Mesendoderm (in vitro differentiated cells): Measurements from ENCODE around the gene NFASC.

ENCODE experiments used
- DNase-seq: peaks from one replicate; pipeline ENCODE4 v3.0.0; 2013
- H2AK5ac ChIP-seq: 2 replicates; pipeline ENCODE4 v1.6.1; 2013; ENCODE audit warnings: low read length, inconsistent platforms
- H2BK120ac ChIP-seq: 2 replicates; pipeline ENCODE4 v1.6.1; 2013; ENCODE audit warnings: low read depth, mild to moderate bottlenecking, low read length, moderate library complexity, mixed read lengths
- H2BK15ac ChIP-seq: replicated peaks from 2 replicates; pipeline ENCODE4 v1.6.1; 2013; ENCODE audit warnings: low read depth, mild to moderate bottlenecking, moderate library complexity
- H2BK5ac ChIP-seq: 2 replicates; pipeline ENCODE4 v1.6.1; 2013; ENCODE audit warnings: low read length, inconsistent platforms
- H3K18ac ChIP-seq: 2 replicates; pipeline ENCODE4 v1.6.1; 2013; ENCODE audit warnings: mild to moderate bottlenecking, low read length, mixed read lengths
- H3K23ac ChIP-seq: one replicate; pipeline ENCODE4 v1.6.1; 2013; ENCODE audit warnings: low read length
- H3K27ac ChIP-seq: 2 replicates; pipeline ENCODE4 v1.5.1; 2013; ENCODE audit warnings: low read depth, mild to moderate bottlenecking, inconsistent platforms, low read length, moderate library complexity
- H3K27me3 ChIP-seq: 2 replicates; pipeline ENCODE4 v1.6.1; 2013; ENCODE audit warnings: low read length, control low read depth, mild to moderate bottlenecking, inconsistent platforms; ENCODE audit not compliant: insufficient read depth, poor library complexity
- H3K36me3 ChIP-seq: 2 replicates; pipeline ENCODE4 v1.6.1; 2013; ENCODE audit warnings: low read length, inconsistent platforms; ENCODE audit not compliant: control insufficient read depth, insufficient read depth
- H3K4ac ChIP-seq: one replicate; pipeline ENCODE4 v1.6.1; 2013; ENCODE audit warnings: low read depth, mild to moderate bottlenecking, low read length, moderate library complexity
- H3K4me1 ChIP-seq: 2 replicates; pipeline ENCODE4 v1.6.1; 2013; ENCODE audit warnings: low read depth, low read length, inconsistent platforms; ENCODE audit not compliant: control insufficient read depth
- H3K4me2 ChIP-seq: 2 replicates; pipeline ENCODE4 v1.6.1; 2013; ENCODE audit warnings: low read length
- H3K4me3 ChIP-seq: 2 replicates; pipeline ENCODE4 v1.5.1; 2013; ENCODE audit warnings: mild to moderate bottlenecking, low read length
- H3K56ac ChIP-seq: one replicate; pipeline ENCODE4 v1.6.1; 2013; ENCODE audit warnings: low read length
- H3K79me1 ChIP-seq: 2 replicates; pipeline ENCODE4 v1.6.1; 2013; ENCODE audit warnings: low read length, inconsistent platforms
- H3K79me2 ChIP-seq: 2 replicates; pipeline ENCODE4 v1.6.1; 2013; ENCODE audit warnings: mild to moderate bottlenecking, low read length; ENCODE audit not compliant: control insufficient read depth, insufficient read depth
- H3K9ac ChIP-seq: 2 replicates; pipeline ENCODE4 v1.6.1; 2013; ENCODE audit warnings: low read length, inconsistent platforms
- H4K5ac ChIP-seq: one replicate; pipeline ENCODE4 v1.6.1; 2013; ENCODE audit warnings: low read length
- H4K8ac ChIP-seq: one replicate; pipeline ENCODE4 v1.6.1; 2013; ENCODE audit warnings: low read depth, mild to moderate bottlenecking, control low read depth, low read length, moderate library complexity
- WGBS: extraction: QIAGEN DNeasy Blood & Tissue Kit; methylation state at CpG from one replicate; pipeline ENCODE4 v1.1.7; 2013; ENCODE audit warnings: low lambda C conversion rate, missing lambda C conversion rate; ENCODE audit not compliant: insufficient coverage; ENCODE audit errors: extremely low coverage; 5-methylcytosine and 5-hydroxymethylcytosine counted together

NFASC gene

GRCh38 chr1:204946640-204947039, 76.0 kb downstream of the NFASC start:
- no peak overlapping the region for H3K4me3 ChIP-seq
- no CpG with 5 or more reads among the region's 9 CpGs for WGBS
- no peak overlapping the region for H3K27ac ChIP-seq
- no peak overlapping the region for H2BK5ac ChIP-seq
- H3K79me2 ChIP-seq = no peaks in the 10 kb centered on the region
- no peak overlapping the region for H3K4me2 ChIP-seq
- no peak overlapping the region for H2BK15ac ChIP-seq
- H3K79me1 ChIP-seq = no peaks in the 10 kb centered on the region
- no peak overlapping the region for H4K5ac ChIP-seq
- H3K18ac ChIP-seq = no peak overlapping the region
- H3K23ac ChIP-seq = no peak overlapping the region
- no peak overlapping the region for H2AK5ac ChIP-seq
- H2BK120ac ChIP-seq = no peak overlapping the region
- no peaks in the 10 kb centered on the region for H3K27me3 ChIP-seq
- no peaks in the 10 kb centered on the region for H3K36me3 ChIP-seq
- no peak overlapping the region for H3K56ac ChIP-seq
- no peak overlapping the region for H4K8ac ChIP-seq
- H3K4ac ChIP-seq = no peak overlapping the region
- no peak for DNase-seq
- H3K9ac ChIP-seq = no peak overlapping the region
- H3K4me1 ChIP-seq = peaks cover 4% of the 10 kb centered on the region

- H3K23ac ChIP-seq = no peak overlapping the region
- WGBS = no CpG with 5 or more reads among the region's 8 CpGs
- H2AK5ac ChIP-seq = no peak overlapping the region
- H3K27ac ChIP-seq = no peak overlapping the region
- H3K4me3 ChIP-seq = no peak overlapping the region
- H3K4me1 ChIP-seq = peaks cover 4% of the 10 kb centered on the region
- H3K56ac ChIP-seq = no peak overlapping the region
- no peak overlapping the region for H2BK5ac ChIP-seq
- H3K79me2 ChIP-seq = no peaks in the 10 kb centered on the region
- H3K18ac ChIP-seq = no peak overlapping the region
- H3K4me2 ChIP-seq = no peak overlapping the region
- H3K4ac ChIP-seq = no peak overlapping the region
- H4K5ac ChIP-seq = no peak overlapping the region
- DNase-seq = no peak
- no peak overlapping the region for H2BK15ac ChIP-seq
- H3K9ac ChIP-seq = no peak overlapping the region
- H3K27me3 ChIP-seq = no peaks in the 10 kb centered on the region
- no peaks in the 10 kb centered on the region for H3K79me1 ChIP-seq
- H3K36me3 ChIP-seq = no peaks in the 10 kb centered on the region
- no peak overlapping the region for H2BK120ac ChIP-seq
- no peak overlapping the region for H4K8ac ChIP-seq
These were observed 76.7 kb downstream of the NFASC start for GRCh38 chr1:204947338-204947737.

- peaks cover 4% of the 10 kb centered on the region for H3K4me1 ChIP-seq
- DNase-seq = no peak
- H2BK120ac ChIP-seq = no peak overlapping the region
- H2BK5ac ChIP-seq = no peak overlapping the region
- H3K4me2 ChIP-seq = no peak overlapping the region
- H3K4me3 ChIP-seq = no peak overlapping the region
- no peak overlapping the region for H3K27ac ChIP-seq
- H3K9ac ChIP-seq = no peak overlapping the region
- no peak overlapping the region for H3K4ac ChIP-seq
- H3K79me1 ChIP-seq = no peaks in the 10 kb centered on the region
- H3K56ac ChIP-seq = no peak overlapping the region
- no peaks in the 10 kb centered on the region for H3K27me3 ChIP-seq
- H4K5ac ChIP-seq = no peak overlapping the region
- 100% methylated on average over 1 of the region's 6 CpGs for WGBS
- no peak overlapping the region for H3K23ac ChIP-seq
- H3K79me2 ChIP-seq = no peaks in the 10 kb centered on the region
- H2AK5ac ChIP-seq = no peak overlapping the region
- H3K36me3 ChIP-seq = no peaks in the 10 kb centered on the region
- no peak overlapping the region for H3K18ac ChIP-seq
- no peak overlapping the region for H4K8ac ChIP-seq
- no peak overlapping the region for H2BK15ac ChIP-seq
These were observed 77.1 kb downstream of the NFASC start for GRCh38 chr1:204947747-204948146.

GRCh38 chr1:204950353-204951001, 79.8 kb downstream of the NFASC start:
- Histone ChIP-seq H2BK5ac (no peak overlapping the region), H3K27ac (no peak overlapping the region), H3K79me2 (no peaks in the 10 kb centered on the region), H3K36me3 (no peaks in the 10 kb centered on the region), H3K79me1 (no peaks in the 10 kb centered on the region), H3K56ac (no peak overlapping the region), H2BK15ac (no peak overlapping the region), H4K8ac (no peak overlapping the region), H3K4me1 (peaks cover 4% of the 10 kb centered on the region), H3K18ac (no peak overlapping the region), H3K4me2 (no peak overlapping the region), H3K9ac (no peak overlapping the region), H3K27me3 (no peaks in the 10 kb centered on the region), H3K23ac (no peak overlapping the region), H2AK5ac (no peak overlapping the region), H3K4me3 (no peak overlapping the region), H3K4ac (no peak overlapping the region), H4K5ac (no peak overlapping the region), H2BK120ac (no peak overlapping the region)
- DNase-seq = peak; percentile 90
- no CpG with 5 or more reads among the region's 13 CpGs for WGBS

GRCh38 chr1:204958317-204959307, 88.0 kb downstream of the NFASC start:
- H3K4me3 ChIP-seq = no peak overlapping the region
- H2BK15ac ChIP-seq = no peak overlapping the region
- H2AK5ac ChIP-seq = no peak overlapping the region
- no peak overlapping the region for H2BK120ac ChIP-seq
- H2BK5ac ChIP-seq = no peak overlapping the region
- H3K27ac ChIP-seq = no peak overlapping the region
- no peak overlapping the region for H3K56ac ChIP-seq
- H3K4ac ChIP-seq = no peak overlapping the region
- no peak overlapping the region for H3K9ac ChIP-seq
- no peaks in the 10 kb centered on the region for H3K36me3 ChIP-seq
- DNase-seq = no peak
- no peaks in the 10 kb centered on the region for H3K79me1 ChIP-seq
- no peak overlapping the region for H4K5ac ChIP-seq
- no peak overlapping the region for H3K18ac ChIP-seq
- no peak overlapping the region for H4K8ac ChIP-seq
- no peaks in the 10 kb centered on the region for H3K79me2 ChIP-seq
- no CpG with 5 or more reads among the region's 11 CpGs for WGBS
- no peaks in the 10 kb centered on the region for H3K4me1 ChIP-seq
- H3K23ac ChIP-seq = no peak overlapping the region
- H3K27me3 ChIP-seq = no peaks in the 10 kb centered on the region
- H3K4me2 ChIP-seq = no peak overlapping the region
